ENCODE data around the gene SSBP3. TPM values are rescaled to one million over a fixed set of nuclear protein-coding genes. Genes with fewer than 3 reads are reported as not detected.

SSBP3 gene
- polyA plus RNA-seq, 1 of the 3 experiments (the other 2 are of a cell fraction), result 26.2 TPM

DNA sequence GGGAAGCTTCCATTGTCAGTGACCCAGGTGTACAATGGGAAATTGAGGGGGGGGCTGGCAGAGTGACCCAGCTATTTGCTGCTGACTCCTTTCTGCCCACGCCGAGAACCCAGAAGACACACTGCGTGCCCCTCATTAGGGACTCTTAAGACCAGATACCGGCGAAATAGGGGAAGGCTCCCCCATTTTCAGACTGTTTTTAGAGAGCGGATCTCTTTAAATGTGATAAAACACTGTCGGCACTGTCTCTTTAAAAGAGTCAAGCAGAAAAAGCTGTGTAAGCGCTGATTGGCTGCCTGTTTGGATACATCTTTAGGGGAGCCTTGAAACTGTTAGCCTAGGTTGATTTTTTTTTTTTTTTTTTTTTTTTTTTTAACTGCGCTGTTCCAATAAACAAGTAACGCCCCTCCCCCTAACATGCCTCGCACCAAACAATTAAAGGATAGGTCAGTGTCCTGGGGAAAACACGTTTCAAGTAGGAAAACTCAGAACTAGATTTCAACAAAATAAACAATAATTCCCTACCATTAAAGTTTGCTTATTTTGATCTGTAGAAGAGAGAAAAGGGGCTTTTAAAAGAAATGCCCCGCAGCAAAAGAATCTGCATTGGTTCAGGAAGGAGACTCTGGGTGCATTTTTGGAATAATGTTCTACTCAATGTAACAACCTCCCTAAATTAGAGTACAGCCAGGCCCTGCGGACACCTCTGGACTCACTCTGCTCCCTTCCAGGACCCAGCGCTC lies 1.4 kb upstream of the SSBP3 start:
- Histone ChIP-seq H3K36me3 (replicated peaks in 1 of 2; ENCODE audit: control insufficient read depth in 1 of 2, insufficient read depth in 2 of 2, low read length in 1 of 2) (peaks cover 2 to 5% of the 10 kb centered on the region in 2 experiments), H3F3A (replicated peaks; ENCODE audit: insufficient read depth) (peaks cover 22% of the 10 kb centered on the region), H3K79me2 (ENCODE audit: insufficient read depth) (peaks cover 27% of the 10 kb centered on the region), H3K9ac (peak overlapping the region; percentile 57), H2AFZ (ENCODE audit: low read depth) (peak overlapping the region; percentile 83), H3K4me1 (ENCODE audit: control insufficient read depth in 1 of 2, insufficient read depth in 2 of 2, low read depth in 1 of 2, low read length in 1 of 2) (peaks cover 20 to 37% of the 10 kb centered on the region in 2 experiments), H3K9me2 (no peaks in the 10 kb centered on the region), H3K4me3 (ENCODE audit: low read depth in 2 of 2, low read length in 1 of 2) (peak overlapping the region; percentile 72 to 82), H3K27me3 (ENCODE audit: insufficient read depth) (no peaks in the 10 kb centered on the region), H3K4me2 (peak overlapping the region; percentile 99), H3K27ac (ENCODE audit: low read depth in 2 of 2, low read length in 1 of 2) (peak overlapping the region; percentile 96 to 99), H3K9me3 (no peaks in the 10 kb centered on the region), H4K20me1 (ENCODE audit: insufficient read depth) (peaks cover 5% of the 10 kb centered on the region; the same call in 1 of the 2 replicates)
- DNase-seq, result peak; percentile 75
- POLR2A ChIA-PET, result interaction anchor here (0.6 to 2.3 kb wide), 13 partner anchors 72 to 288 kb away, joined by 3 to 21 read pairs (median 4); partner anchors contain the start of genes ACOT11, CYB5RL and MRPL37
- CTCF ChIA-PET, result interaction anchor here (0.6 to 2.3 kb wide), 8 partner anchors 82 to 385 kb away, joined by 3 to 38 read pairs (median 5); no protein-coding TSS in a partner anchor
- 14% methylated on average over 15 of the region's 15 CpGs for WGBS (ENCODE audit: low lambda C conversion rate)
- TF ChIP-seq ZBTB33 (IDR thresholded peaks at IDR 0.05; ENCODE audit: borderline replicate concordance, low read depth) (no peak), YY1 (IDR thresholded peaks at IDR 0.05; ENCODE audit: low read depth) (peak; percentile 11; the same call in 1 of the 2 replicates), NFIC (IDR thresholded peaks at IDR 0.05; ENCODE audit: borderline replicate concordance) (no peak), IRF3 (IDR thresholded peaks at IDR 0.05; ENCODE audit: low read depth, low read length) (0 out of 2 replicates have a peak, but pooled peaks have one; percentile 17), FOXM1 (IDR thresholded peaks at IDR 0.05; ENCODE audit: low read depth) (0 out of 2 replicates have a peak, but pooled peaks have one; percentile 29), USF2 (IDR thresholded peaks at IDR 0.05; ENCODE audit: borderline replicate concordance, low read depth, low read length) (no peak), EP300 (IDR thresholded peaks at IDR 0.05; ENCODE audit: borderline replicate concordance in 1 of 2, low read depth in 1 of 2, low read length in 1 of 2) (peak; percentile 38 to 87; a peak in 3 of 4 replicates), MXI1 (IDR thresholded peaks at IDR 0.05; ENCODE audit: low read depth, low read length) (peak; percentile 36; the same call in 1 of the 2 replicates), SIN3A (IDR thresholded peaks at IDR 0.05; ENCODE audit: borderline replicate concordance, low read depth, low read length) (no peak), EZH2phosphoT487 (IDR thresholded peaks at IDR 0.05; ENCODE audit: borderline replicate concordance, low read depth) (no peak), RXRA (IDR thresholded peaks at IDR 0.05; ENCODE audit: borderline replicate concordance, low read depth) (peak; percentile 49; the same call in 1 of the 2 replicates), USF1 (IDR thresholded peaks at IDR 0.05; ENCODE audit: borderline replicate concordance, low read depth) (no peak), RCOR1 (IDR thresholded peaks at IDR 0.05; ENCODE audit: low read length) (peak; percentile 65), CHD2 (IDR thresholded peaks at IDR 0.05; ENCODE audit: low read length, partially characterized antibody) (peak; percentile 88), CTCF (IDR thresholded peaks at IDR 0.05) (no peak), SMC3 (IDR thresholded peaks at IDR 0.05; ENCODE audit: low read depth, low read length) (peak; percentile 37; the same call in 1 of the 2 replicates), RFX5 (IDR thresholded peaks at IDR 0.05; ENCODE audit: low read length) (peak; percentile 77), MEF2A (IDR thresholded peaks at IDR 0.05; ENCODE audit: borderline replicate concordance, low read depth) (peak; percentile 26; the same call in 1 of the 2 replicates)
- TF ChIP-seq, protein P1, sequence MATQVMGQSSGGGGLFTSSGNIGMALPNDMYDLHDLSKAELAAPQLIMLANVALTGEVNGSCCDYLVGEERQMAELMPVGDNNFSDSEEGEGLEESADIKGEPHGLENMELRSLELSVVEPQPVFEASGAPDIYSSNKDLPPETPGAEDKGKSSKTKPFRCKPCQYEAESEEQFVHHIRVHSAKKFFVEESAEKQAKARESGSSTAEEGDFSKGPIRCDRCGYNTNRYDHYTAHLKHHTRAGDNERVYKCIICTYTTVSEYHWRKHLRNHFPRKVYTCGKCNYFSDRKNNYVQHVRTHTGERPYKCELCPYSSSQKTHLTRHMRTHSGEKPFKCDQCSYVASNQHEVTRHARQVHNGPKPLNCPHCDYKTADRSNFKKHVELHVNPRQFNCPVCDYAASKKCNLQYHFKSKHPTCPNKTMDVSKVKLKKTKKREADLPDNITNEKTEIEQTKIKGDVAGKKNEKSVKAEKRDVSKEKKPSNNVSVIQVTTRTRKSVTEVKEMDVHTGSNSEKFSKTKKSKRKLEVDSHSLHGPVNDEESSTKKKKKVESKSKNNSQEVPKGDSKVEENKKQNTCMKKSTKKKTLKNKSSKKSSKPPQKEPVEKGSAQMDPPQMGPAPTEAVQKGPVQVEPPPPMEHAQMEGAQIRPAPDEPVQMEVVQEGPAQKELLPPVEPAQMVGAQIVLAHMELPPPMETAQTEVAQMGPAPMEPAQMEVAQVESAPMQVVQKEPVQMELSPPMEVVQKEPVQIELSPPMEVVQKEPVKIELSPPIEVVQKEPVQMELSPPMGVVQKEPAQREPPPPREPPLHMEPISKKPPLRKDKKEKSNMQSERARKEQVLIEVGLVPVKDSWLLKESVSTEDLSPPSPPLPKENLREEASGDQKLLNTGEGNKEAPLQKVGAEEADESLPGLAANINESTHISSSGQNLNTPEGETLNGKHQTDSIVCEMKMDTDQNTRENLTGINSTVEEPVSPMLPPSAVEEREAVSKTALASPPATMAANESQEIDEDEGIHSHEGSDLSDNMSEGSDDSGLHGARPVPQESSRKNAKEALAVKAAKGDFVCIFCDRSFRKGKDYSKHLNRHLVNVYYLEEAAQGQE (IDR thresholded peaks at IDR 0.05; ENCODE audit: low read depth, low read length), result no peak
